ENCODE results near the gene PRRC2B.

- TF ChIP-seq CTCF (IDR thresholded peaks at IDR 0.05 in 8 of 11, conservative IDR thresholded peaks at IDR 0.05 in 3 of 11) = no peak
- TF ChIP-seq POLR2A (IDR thresholded peaks at IDR 0.05) = no peak
- no peak for TF ChIP-seq POLR2AphosphoS5 (IDR thresholded peaks at IDR 0.05)
Measured at GRCh38 chr9:131505012-131505411, 111.1 kb downstream of the PRRC2B start.

All from spleen (tissue), 7 donors.